ENCODE data around the gene FRY. TPM values are rescaled to one million over a fixed set of nuclear protein-coding genes. Genes with fewer than 3 reads are reported as not detected.

The FRY gene
- total RNA-seq, 2 donors from 2014 or later: 32.0 to 45.4 TPM

DNA sequence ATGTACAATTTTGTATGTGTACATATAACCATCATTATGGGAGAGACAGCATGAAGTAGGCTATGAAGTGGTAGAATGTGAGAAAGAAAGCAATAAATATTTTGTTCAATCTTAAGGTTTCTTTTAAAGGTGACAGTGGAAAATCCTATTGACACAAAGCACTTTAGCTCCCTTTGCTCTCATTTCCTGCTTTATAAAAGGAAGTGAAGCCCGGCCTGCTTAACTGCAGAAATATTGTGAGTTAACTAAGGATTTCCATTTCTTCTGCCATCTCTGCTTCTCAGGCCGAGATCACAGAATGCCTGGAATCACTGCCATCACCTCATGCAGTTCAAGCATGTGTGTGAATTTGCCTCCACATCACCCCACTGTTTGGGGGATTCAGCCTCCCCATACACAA, 83.5 kb downstream of the FRY start:
- TF ChIP-seq POLR2A (IDR thresholded peaks at IDR 0.05): no peak
- TF ChIP-seq, protein P1, sequence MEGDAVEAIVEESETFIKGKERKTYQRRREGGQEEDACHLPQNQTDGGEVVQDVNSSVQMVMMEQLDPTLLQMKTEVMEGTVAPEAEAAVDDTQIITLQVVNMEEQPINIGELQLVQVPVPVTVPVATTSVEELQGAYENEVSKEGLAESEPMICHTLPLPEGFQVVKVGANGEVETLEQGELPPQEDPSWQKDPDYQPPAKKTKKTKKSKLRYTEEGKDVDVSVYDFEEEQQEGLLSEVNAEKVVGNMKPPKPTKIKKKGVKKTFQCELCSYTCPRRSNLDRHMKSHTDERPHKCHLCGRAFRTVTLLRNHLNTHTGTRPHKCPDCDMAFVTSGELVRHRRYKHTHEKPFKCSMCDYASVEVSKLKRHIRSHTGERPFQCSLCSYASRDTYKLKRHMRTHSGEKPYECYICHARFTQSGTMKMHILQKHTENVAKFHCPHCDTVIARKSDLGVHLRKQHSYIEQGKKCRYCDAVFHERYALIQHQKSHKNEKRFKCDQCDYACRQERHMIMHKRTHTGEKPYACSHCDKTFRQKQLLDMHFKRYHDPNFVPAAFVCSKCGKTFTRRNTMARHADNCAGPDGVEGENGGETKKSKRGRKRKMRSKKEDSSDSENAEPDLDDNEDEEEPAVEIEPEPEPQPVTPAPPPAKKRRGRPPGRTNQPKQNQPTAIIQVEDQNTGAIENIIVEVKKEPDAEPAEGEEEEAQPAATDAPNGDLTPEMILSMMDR (IDR thresholded peaks at IDR 0.05): no peak
- H3K4me3 ChIP-seq: no peak overlapping the region
- no peaks in the 10 kb centered on the region for H3K9me3 ChIP-seq
- H3K4me1 ChIP-seq: peaks cover 10% of the 10 kb centered on the region
- 40 to 78% methylated on average over 2 of the region's 2 CpGs for WGBS, 2 donors
- intact Hi-C loops (cut with DNase I): no loop called here
- DNase-seq: no peak
- H3K27ac ChIP-seq: peak overlapping the region in 1 of 4 donors; percentile 7
- ATAC-seq: no peak
- H3K27me3 ChIP-seq: no peaks in the 10 kb centered on the region
- no peaks in the 10 kb centered on the region for H3K36me3 ChIP-seq (replicated peaks in 1 of 2; ENCODE audit: insufficient read depth in 1 of 2, low read depth in 2 of 2)

DNA sequence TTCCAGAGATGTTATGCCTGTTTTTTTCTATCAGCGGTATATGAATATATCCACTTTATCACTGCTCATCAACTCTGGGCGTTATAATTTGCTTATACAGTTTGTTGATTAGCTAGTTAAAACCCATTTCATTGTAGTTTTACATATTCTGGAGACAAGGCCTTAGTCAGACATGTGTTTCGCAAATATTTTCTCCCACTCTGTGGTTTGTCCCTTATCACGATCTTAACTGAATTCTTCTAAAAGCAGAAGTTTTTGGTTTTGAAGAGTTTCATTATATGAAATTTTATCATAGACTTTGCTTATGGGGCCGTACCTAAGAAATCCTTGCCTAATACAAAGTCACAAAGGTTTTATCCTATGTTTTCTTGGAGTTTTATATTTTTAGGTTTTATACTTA, 84.6 kb downstream of the FRY start:
- no peaks in the 10 kb centered on the region for H3K9me3 ChIP-seq
- no peak overlapping the region for H3K27ac ChIP-seq
- 67 to 73% methylated on average over 5 of the region's 5 CpGs for WGBS, 2 donors
- DNase-seq (no peak), ATAC-seq (no peak)
- no peak overlapping the region for H3K4me3 ChIP-seq
- TF ChIP-seq POLR2A (IDR thresholded peaks at IDR 0.05): no peak
- TF ChIP-seq, protein P1 (IDR thresholded peaks at IDR 0.05): no peak
- no peaks in the 10 kb centered on the region for H3K36me3 ChIP-seq (replicated peaks in 1 of 2; ENCODE audit: insufficient read depth in 1 of 2, low read depth in 2 of 2)
- intact Hi-C loops (cut with DNase I): no loop called here
- H3K4me1 ChIP-seq: peaks cover 10% of the 10 kb centered on the region
- no peaks in the 10 kb centered on the region for H3K27me3 ChIP-seq

GRCh38 chr13:32117001-32117400, 85.4 kb downstream of the FRY start:
- no peaks in the 10 kb centered on the region for H3K27me3 ChIP-seq
- intact Hi-C loops (cut with DNase I): no loop called here
- DNase-seq: no peak
- H3K4me3 ChIP-seq: no peak overlapping the region
- no peaks in the 10 kb centered on the region for H3K36me3 ChIP-seq (replicated peaks in 1 of 2; ENCODE audit: insufficient read depth in 1 of 2, low read depth in 2 of 2)
- H3K27ac ChIP-seq: peak overlapping the region in 3 of 4 donors; percentile 45 to 68 (median 63)
- 81 to 93% methylated on average over 3 of the region's 3 CpGs for WGBS, 2 donors
- TF ChIP-seq, protein P1 (IDR thresholded peaks at IDR 0.05): no peak
- TF ChIP-seq POLR2A (IDR thresholded peaks at IDR 0.05): no peak
- H3K4me1 ChIP-seq: peaks cover 10% of the 10 kb centered on the region
- H3K9me3 ChIP-seq: no peaks in the 10 kb centered on the region
- no peak for ATAC-seq

- WGBS, 2 donors: 32 to 41% methylated on average over 6 of the region's 6 CpGs
- peak overlapping the region; percentile 45 to 68 (median 60) for H3K27ac ChIP-seq
- DNase-seq: peak; percentile 81 to 89 (median 84)
- H3K4me3 ChIP-seq: no peak overlapping the region
- H3K27me3 ChIP-seq: no peaks in the 10 kb centered on the region
- H3K36me3 ChIP-seq (replicated peaks in 1 of 2; ENCODE audit: insufficient read depth in 1 of 2, low read depth in 2 of 2): no peaks in the 10 kb centered on the region
- H3K4me1 ChIP-seq: peaks cover 10% of the 10 kb centered on the region
- ATAC-seq: peak; percentile 99
- H3K9me3 ChIP-seq: no peaks in the 10 kb centered on the region
- intact Hi-C loops (cut with DNase I): no loop called here
- TF ChIP-seq POLR2A (IDR thresholded peaks at IDR 0.05): peak in 1 of 3 donors; percentile 24
- TF ChIP-seq, protein P1 (IDR thresholded peaks at IDR 0.05): peak in 1 of 7 experiments; percentile 23
These were observed 86.1 kb downstream of the FRY start for GRCh38 chr13:32117701-32118100.

DNA sequence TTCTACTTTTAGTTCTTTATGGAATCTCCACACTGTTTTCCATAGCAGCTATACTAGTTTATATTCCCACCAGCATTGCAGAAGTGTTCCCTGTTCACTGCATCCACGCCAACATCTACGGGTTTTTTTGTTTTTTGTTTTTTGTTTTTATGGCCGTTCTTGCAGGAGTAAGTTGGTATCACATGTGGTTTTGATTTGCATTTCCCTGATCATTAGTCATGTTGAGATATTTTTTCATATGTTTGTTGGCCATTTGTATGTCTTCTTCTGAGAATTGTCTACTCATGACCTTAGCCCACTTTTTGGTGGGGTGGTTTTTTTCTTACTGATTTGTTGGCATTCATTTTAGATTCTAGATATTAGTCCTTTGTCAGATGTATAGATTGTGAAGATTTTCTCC, 89.7 kb downstream of the FRY start:
- Histone ChIP-seq H3K9me3 (no peaks in the 10 kb centered on the region), H3K27ac (no peak overlapping the region), H3K4me3 (no peak overlapping the region), H3K27me3 (no peaks in the 10 kb centered on the region), H3K36me3 (replicated peaks in 1 of 2; ENCODE audit: insufficient read depth in 1 of 2, low read depth in 2 of 2) (peaks cover 0 to 2% of the 10 kb centered on the region in 2 donors), H3K4me1 (peaks cover 10% of the 10 kb centered on the region)
- WGBS, 2 donors: 91 to 96% methylated on average over 3 of the region's 3 CpGs
- intact Hi-C loops (cut with DNase I): no loop called here
- ATAC-seq: no peak
- DNase-seq: no peak
- TF ChIP-seq POLR2A (IDR thresholded peaks at IDR 0.05): no peak
- TF ChIP-seq, protein P1 (IDR thresholded peaks at IDR 0.05): no peak
